Kidney epithelial cell (primary cell): ENCODE data around the gene CIT. TPM values are rescaled to one million over a fixed set of nuclear protein-coding genes. Genes with fewer than 3 reads are reported as not detected.

ENCODE experiments used
- DNase-seq: peaks from one replicate; pipeline ENCODE4 v3.0.0-alpha.2; 2010; ENCODE audit warnings: low read depth
- H3K27me3 ChIP-seq: 2 replicates; pipeline ENCODE4 v1.6.0; 2011; ENCODE audit warnings: low read length; ENCODE audit not compliant: control insufficient read depth, insufficient read depth
- H3K36me3 ChIP-seq: 2 replicates; pipeline ENCODE4 v1.5.1; 2011; ENCODE audit warnings: low read length; ENCODE audit not compliant: control insufficient read depth, insufficient read depth
- H3K4me3 ChIP-seq: 2 replicates; pipeline ENCODE4 v1.5.1; 2011; ENCODE audit warnings: low read depth, mild to moderate bottlenecking, control low read depth, low read length
- total RNA-seq: library from RNA; depleted of rRNA; stranded (reverse); fragments of >200 nt; gene quantifications from 2 replicates; pipeline ENCODE4 v1.2.3, GENCODE V29; 2015
- TF ChIP-seq, protein P1 (sequence below): IDR thresholded peaks from 2 replicates; pipeline ENCODE4 v1.5.1; 2011; ENCODE audit warnings: mild to moderate bottlenecking, moderate library complexity, low read length, control low read depth, inconsistent platforms; ENCODE audit not compliant: insufficient read depth, poor library complexity, severe bottlenecking

Gene CIT
- total RNA-seq, 1 donor from 2014 or later = 4.3 TPM

DNA sequence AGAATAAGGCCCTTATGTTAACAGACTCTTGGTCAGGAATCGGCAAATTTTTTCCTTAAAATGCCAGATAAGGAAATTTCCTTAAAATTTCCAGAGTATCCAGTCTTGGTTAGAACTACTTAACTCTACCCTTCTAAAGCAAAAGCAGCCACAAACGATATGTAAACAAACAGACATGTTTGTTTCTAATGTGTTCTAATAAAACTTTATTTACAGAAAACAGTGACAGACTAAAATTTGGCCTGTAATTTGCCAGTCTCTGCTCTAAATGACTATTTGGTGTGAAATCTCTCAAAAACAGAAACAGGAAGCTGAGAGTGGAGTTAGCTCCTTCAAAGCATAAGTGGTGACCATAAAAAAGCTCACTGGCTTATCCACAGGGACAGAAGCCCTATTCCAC is 131.0 kb downstream of the CIT start:
- TF ChIP-seq, protein P1, sequence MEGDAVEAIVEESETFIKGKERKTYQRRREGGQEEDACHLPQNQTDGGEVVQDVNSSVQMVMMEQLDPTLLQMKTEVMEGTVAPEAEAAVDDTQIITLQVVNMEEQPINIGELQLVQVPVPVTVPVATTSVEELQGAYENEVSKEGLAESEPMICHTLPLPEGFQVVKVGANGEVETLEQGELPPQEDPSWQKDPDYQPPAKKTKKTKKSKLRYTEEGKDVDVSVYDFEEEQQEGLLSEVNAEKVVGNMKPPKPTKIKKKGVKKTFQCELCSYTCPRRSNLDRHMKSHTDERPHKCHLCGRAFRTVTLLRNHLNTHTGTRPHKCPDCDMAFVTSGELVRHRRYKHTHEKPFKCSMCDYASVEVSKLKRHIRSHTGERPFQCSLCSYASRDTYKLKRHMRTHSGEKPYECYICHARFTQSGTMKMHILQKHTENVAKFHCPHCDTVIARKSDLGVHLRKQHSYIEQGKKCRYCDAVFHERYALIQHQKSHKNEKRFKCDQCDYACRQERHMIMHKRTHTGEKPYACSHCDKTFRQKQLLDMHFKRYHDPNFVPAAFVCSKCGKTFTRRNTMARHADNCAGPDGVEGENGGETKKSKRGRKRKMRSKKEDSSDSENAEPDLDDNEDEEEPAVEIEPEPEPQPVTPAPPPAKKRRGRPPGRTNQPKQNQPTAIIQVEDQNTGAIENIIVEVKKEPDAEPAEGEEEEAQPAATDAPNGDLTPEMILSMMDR = no peak
- Histone ChIP-seq H3K27me3 (no peaks in the 10 kb centered on the region), H3K36me3 (no peaks in the 10 kb centered on the region), H3K4me3 (no peak overlapping the region)
- no peak for DNase-seq

DNA sequence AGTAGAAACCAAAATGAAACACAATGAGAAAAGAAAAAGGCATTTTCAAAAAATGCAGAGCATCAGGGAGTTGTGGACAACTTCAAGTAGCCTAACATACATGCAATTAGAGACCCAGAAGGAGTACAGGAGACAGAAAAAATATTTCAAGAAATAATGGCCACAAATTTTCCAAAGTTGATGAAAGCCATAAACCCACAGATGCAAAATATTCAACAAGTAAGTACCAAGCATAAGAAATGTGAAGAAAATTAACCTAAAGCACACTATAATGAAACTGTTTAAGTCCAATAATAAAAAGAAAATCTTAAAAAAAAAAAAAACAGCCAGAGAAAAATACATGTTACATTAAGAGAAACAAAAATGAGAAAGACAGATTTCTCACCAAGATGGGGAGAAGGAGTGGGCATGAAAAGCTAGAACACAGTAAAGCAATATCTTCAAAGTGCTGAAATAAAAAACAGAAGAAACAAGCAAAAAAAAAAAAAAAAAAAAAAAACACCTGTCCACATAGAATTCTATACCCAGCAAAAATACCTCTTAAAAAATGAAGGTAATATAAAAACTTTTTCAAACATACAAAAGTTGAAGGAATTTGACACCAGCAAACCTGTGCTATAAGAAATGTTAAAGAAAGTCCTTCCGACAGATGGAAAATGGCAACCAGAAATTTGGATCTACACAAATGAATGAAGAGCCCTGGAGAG is 132.1 kb downstream of the CIT start:
- TF ChIP-seq, protein P1 = no peak
- Histone ChIP-seq H3K4me3 (no peak overlapping the region), H3K27me3 (no peaks in the 10 kb centered on the region), H3K36me3 (no peaks in the 10 kb centered on the region)
- DNase-seq = no peak

DNA sequence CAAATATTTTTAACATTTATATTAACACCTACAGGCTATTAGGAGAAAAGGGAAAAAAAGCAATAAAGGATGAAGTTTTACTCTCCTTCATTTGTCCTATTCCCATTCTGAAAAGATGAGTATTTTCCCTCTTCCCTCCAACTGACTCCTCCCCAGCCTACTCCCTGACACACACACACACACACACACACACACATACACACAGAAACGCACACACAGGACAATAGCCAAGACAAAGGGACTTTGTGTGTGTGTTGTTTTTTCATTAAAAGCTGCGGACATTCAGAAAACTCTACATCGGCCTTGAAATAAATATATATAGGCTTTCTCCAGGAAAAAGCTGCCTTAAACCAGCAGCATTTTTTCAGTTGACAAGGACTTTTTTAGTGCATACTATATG is 134.4 kb downstream of the CIT start:
- no peaks in the 10 kb centered on the region for H3K36me3 ChIP-seq
- no peak overlapping the region for H3K4me3 ChIP-seq
- no peaks in the 10 kb centered on the region for H3K27me3 ChIP-seq
- no peak for DNase-seq
- TF ChIP-seq, protein P1 = no peak

DNA sequence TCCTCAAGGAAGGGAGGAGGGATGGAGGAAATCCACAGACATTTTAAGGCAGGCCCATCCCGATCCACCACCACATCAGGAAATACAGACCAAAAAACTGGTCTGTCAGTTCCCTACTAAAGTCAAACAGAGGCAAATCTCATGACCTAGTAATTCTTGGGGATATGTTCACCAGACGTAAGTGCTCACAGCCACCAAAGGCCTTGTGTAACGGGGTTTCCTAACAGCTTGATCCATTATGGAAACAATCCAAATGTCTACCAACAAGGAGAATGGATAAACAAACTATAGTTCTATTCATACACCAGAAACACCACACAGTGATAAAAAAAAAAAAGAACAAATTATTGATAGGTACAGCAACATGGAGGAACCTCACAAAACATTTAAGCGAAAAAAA is 136.3 kb downstream of the CIT start:
- Histone ChIP-seq H3K36me3 (no peaks in the 10 kb centered on the region), H3K4me3 (no peak overlapping the region), H3K27me3 (no peaks in the 10 kb centered on the region)
- no peak for DNase-seq
- TF ChIP-seq, protein P1 = no peak

DNA sequence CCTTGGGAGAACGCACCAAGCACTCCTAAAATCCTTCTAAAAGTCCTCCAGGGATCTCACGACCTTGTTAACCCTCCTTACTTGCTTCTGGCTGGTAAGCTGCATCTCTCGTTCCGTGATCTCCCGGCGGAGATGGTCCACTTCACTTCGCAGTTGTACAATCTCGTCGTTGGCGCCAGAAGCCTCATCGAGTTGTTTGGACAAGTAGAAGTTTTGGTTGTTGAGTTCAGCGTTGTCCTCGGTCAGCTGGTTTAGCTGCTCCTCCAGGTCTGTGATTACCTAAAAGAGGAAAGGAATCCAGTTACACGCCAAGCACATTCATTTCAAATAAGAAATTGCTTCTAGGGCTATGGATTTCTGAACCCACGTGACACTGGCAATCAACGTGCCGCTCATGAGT is 142.0 kb downstream of the CIT start:
- no peak for DNase-seq
- no peaks in the 10 kb centered on the region for H3K36me3 ChIP-seq

More for the DNA sequence above, 142.0 kb downstream of the CIT start:
- TF ChIP-seq, protein P1 = no peak
- Histone ChIP-seq H3K4me3 (no peak overlapping the region), H3K27me3 (no peaks in the 10 kb centered on the region)
